ENCODE results near the gene CYS1.

- peak; percentile 87 to 90 for TF ChIP-seq CTCF (IDR thresholded peaks at IDR 0.05; ENCODE audit: extremely low read depth in 1 of 2, insufficient read depth in 1 of 2, low read depth in 1 of 2, low read length in 2 of 2)
- TF ChIP-seq POLR2AphosphoS5 (IDR thresholded peaks at IDR 0.05; ENCODE audit: insufficient read depth, low read depth, low read length), result no peak
Measured at GRCh38 chr2:10072656-10073480, 7.3 kb downstream of the CYS1 start.

Measured in endothelial cell of umbilical vein (primary cell).